UCSD-AML1 (cell line): ENCODE data around the gene TPPP3.

ENCODE experiments used
- DNase-seq: peaks from one replicate; lab custom pipeline; 2025; ENCODE audit not compliant: unreplicated experiment; lab: John Stamatoyannopoulos, UW

Gene TPPP3

DNA sequence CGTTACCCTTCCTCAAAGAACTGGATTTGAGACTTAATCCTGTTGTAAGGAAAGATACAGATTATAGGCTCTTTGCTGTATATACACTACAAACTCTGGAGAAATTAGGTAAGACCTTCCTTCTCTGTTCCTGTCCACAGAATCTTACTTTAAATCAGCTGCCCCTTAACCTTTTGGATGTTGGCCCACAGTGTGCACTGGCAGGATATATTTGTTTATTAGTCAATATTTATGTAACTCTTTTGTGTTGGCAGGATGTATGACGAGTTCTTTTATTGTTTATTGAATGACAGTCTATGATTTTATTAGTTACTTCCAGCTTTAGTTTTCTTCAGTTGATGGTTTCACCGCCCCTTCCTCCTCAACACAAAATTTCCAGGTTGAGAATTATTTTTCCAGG, 47.0 kb downstream of the TPPP3 start:
- DNase-seq = no peak

GRCh38 chr16:67345401-67345800, 47.9 kb downstream of the TPPP3 start:
- no peak for DNase-seq

DNA sequence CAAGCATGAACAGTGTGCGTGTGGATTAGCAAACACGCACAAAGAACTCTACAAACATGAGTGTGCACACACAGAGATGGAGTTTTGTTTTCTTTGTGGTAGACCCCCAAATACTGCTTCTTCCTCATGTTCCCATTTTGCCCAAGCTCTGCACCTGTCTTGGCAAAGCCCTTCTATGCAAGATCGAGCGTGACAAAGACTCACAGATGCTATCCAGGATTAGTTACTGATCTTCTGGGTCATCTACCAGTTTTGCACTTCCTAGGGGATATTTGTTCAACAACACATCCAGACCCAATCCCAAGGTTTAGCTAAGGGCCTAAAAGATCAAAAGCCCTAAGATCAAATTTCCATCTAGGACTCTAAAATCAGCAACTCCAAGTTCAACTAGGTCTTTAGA, 50.7 kb downstream of the TPPP3 start:
- DNase-seq = no peak

DNA sequence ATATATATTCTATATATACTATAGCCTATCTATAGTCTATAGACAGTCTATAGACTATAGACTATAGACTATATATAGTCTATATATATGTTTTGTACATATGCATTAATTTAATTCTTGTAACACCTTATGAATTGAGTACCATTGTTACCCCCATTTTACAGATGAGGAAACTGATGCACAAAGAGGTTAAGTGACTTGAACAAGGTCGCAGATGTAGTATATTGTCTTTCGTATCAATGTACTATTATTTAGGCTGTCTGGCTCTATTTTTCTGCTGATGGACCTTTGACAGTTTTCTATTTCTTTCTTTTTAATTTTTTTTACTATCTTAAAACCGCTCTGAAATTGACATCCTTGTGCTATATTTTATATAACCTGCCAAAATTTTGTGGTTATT, 52.0 kb downstream of the TPPP3 start:
- no peak for DNase-seq
